Activated CD4-positive, alpha-beta T cell treated with anti-CD3 and anti-CD28 coated beads, Interleukin-2, amount 50 U/mL, for 24 hours (primary cell): Measurements from ENCODE around the gene LUC7L2.
"Not testable (repeated sequence)": the region's sequence is repeated elsewhere in the genome, so short reads cannot be mapped to it uniquely, and the experiment has no call there.

Source experiments
- DNase-seq, 2 donors: peaks; one replicate each; pipeline ENCODE4 v3.0.0-alpha.2; 2020; ENCODE audit warnings: low read depth in 1 of 2, low spot score in 1 of 2

LUC7L2 gene

GRCh38 chr7:139441961-139442360 lies 82.3 kb downstream of the LUC7L2 start:
- no peak for DNase-seq

GRCh38 chr7:139446051-139446890 lies 86.6 kb downstream of the LUC7L2 start:
- no peak for DNase-seq

- no peak for DNase-seq
These were observed 91.2 kb downstream of the LUC7L2 start for GRCh38 chr7:139450851-139451250.

GRCh38 chr7:139451638-139452037 lies 91.9 kb downstream of the LUC7L2 start:
- no peak for DNase-seq

- DNase-seq, result no peak
These were observed 93.4 kb downstream of the LUC7L2 start for GRCh38 chr7:139452958-139453672.

- DNase-seq, result no peak
These were observed 94.1 kb downstream of the LUC7L2 start for GRCh38 chr7:139453673-139454321.

- no peak for DNase-seq
These were observed 96.1 kb downstream of the LUC7L2 start for GRCh38 chr7:139455789-139456188.

GRCh38 chr7:139456511-139456910 lies 96.8 kb downstream of the LUC7L2 start:
- DNase-seq, result no peak

- no peak for DNase-seq
These were observed 97.7 kb downstream of the LUC7L2 start for GRCh38 chr7:139457153-139457946.

GRCh38 chr7:139463421-139463820 lies 103.7 kb downstream of the LUC7L2 start:
- DNase-seq, result not testable (repeated sequence)

- not testable (repeated sequence) for DNase-seq
These were observed 104.8 kb downstream of the LUC7L2 start for GRCh38 chr7:139464511-139464910.

- DNase-seq, result not testable (repeated sequence)
These were observed 105.4 kb downstream of the LUC7L2 start for GRCh38 chr7:139465072-139465471.

GRCh38 chr7:139467729-139468128 lies 108.0 kb downstream of the LUC7L2 start:
- not testable (repeated sequence) for DNase-seq

GRCh38 chr7:139468281-139468680 lies 108.6 kb downstream of the LUC7L2 start:
- not testable (repeated sequence) for DNase-seq

GRCh38 chr7:139471740-139472353 lies 112.2 kb downstream of the LUC7L2 start:
- DNase-seq, result no peak
